ENCODE measurements around the gene PCNX2.

DNA sequence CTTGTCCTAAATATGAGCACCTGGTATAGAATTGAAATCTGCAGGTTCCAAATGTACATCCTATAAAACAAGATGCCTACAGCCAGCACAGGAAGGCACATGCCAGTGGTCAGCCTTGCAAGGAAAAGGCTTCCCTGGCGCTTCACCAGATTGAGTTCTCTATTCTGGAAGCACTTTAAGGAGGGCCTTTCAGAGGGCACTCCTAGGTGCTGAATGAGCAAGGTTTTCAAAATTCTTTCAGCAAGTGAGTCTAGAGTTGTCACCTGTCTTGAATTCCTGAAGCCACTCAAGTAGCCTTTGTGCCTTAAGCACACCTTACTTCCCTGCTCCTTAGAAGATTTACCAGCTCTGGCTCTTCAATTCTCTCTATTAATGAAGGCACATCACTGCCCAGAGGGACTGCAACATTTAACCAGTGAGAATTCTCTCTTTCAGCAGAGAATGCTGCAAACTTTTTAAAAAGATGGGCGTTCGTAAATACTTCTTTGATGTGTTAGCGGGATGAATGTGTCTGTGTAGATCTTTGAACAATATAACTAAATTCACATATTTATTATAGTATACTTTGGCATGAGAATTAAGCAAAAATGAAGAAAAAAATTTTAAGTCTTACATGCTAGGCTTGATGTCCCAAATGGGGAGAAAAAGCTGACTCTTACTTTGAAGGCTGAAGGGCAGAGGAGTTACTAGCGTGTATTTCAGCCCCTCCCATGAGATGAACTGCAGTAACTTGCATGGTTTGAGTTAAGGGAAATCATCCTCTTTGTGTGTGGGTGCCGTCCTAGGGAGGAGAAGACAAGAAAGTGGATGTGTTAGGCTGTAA, 183.1 kb downstream of the PCNX2 start:
- no peak for TF ChIP-seq POLR2AphosphoS5 (IDR thresholded peaks at IDR 0.05; ENCODE audit: low read depth, low read length)
- TF ChIP-seq, protein P1, sequence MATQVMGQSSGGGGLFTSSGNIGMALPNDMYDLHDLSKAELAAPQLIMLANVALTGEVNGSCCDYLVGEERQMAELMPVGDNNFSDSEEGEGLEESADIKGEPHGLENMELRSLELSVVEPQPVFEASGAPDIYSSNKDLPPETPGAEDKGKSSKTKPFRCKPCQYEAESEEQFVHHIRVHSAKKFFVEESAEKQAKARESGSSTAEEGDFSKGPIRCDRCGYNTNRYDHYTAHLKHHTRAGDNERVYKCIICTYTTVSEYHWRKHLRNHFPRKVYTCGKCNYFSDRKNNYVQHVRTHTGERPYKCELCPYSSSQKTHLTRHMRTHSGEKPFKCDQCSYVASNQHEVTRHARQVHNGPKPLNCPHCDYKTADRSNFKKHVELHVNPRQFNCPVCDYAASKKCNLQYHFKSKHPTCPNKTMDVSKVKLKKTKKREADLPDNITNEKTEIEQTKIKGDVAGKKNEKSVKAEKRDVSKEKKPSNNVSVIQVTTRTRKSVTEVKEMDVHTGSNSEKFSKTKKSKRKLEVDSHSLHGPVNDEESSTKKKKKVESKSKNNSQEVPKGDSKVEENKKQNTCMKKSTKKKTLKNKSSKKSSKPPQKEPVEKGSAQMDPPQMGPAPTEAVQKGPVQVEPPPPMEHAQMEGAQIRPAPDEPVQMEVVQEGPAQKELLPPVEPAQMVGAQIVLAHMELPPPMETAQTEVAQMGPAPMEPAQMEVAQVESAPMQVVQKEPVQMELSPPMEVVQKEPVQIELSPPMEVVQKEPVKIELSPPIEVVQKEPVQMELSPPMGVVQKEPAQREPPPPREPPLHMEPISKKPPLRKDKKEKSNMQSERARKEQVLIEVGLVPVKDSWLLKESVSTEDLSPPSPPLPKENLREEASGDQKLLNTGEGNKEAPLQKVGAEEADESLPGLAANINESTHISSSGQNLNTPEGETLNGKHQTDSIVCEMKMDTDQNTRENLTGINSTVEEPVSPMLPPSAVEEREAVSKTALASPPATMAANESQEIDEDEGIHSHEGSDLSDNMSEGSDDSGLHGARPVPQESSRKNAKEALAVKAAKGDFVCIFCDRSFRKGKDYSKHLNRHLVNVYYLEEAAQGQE (IDR thresholded peaks at IDR 0.05; ENCODE audit: insufficient read depth in 1 of 2, low read depth in 2 of 2, low read length in 2 of 2) = no peak
- no peak for TF ChIP-seq TAF1 (IDR thresholded peaks at IDR 0.05; ENCODE audit: borderline replicate concordance, insufficient read depth, low read length)

Measured in PFSK-1 (cell line).